ENCODE measurements around the gene CD300H.
"Not testable (repeated sequence)": the region's sequence is repeated elsewhere in the genome, so short reads cannot be mapped to it uniquely, and the experiment has no call there.

Gene CD300H

DNA sequence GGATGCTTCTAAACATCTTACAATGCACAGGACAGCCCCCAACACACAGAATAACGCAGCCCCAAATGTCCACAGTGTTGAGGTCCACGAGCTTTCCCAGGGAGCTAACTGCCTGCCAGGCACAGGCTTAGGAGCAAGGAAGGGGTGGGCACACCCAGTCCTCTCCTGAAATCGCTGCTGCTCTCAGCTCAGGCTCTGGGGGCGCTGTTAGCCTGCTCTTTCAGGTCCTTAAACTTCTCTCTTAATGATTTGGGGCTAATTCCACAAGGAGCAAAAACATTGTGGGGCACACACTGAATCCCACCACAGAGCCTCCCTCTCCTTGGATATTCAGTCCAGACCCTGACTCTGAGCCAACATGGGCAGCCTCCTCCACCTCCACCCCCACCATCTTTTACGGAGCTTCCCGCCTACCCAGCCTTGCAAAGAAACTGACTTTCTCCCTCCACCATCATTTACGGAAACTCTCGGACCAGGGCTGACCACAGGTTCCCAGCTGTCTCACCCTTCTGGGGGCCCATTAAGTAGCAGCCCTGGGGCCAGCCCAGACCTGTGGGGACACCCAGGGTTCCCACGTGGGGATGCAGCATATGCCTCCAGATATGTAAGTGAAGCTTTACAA, 1.1 kb downstream of the CD300H start:
- TF ChIP-seq, protein P1, sequence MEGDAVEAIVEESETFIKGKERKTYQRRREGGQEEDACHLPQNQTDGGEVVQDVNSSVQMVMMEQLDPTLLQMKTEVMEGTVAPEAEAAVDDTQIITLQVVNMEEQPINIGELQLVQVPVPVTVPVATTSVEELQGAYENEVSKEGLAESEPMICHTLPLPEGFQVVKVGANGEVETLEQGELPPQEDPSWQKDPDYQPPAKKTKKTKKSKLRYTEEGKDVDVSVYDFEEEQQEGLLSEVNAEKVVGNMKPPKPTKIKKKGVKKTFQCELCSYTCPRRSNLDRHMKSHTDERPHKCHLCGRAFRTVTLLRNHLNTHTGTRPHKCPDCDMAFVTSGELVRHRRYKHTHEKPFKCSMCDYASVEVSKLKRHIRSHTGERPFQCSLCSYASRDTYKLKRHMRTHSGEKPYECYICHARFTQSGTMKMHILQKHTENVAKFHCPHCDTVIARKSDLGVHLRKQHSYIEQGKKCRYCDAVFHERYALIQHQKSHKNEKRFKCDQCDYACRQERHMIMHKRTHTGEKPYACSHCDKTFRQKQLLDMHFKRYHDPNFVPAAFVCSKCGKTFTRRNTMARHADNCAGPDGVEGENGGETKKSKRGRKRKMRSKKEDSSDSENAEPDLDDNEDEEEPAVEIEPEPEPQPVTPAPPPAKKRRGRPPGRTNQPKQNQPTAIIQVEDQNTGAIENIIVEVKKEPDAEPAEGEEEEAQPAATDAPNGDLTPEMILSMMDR (IDR thresholded peaks at IDR 0.05; ENCODE audit: low read depth, low read length, missing control alignments) = peak; percentile 38
- no peak for DNase-seq (ENCODE audit: extremely low read depth, low read depth)
- H3K4me3 ChIP-seq (replicated peaks; ENCODE audit: low read depth, low read length) = no peak overlapping the region

DNA sequence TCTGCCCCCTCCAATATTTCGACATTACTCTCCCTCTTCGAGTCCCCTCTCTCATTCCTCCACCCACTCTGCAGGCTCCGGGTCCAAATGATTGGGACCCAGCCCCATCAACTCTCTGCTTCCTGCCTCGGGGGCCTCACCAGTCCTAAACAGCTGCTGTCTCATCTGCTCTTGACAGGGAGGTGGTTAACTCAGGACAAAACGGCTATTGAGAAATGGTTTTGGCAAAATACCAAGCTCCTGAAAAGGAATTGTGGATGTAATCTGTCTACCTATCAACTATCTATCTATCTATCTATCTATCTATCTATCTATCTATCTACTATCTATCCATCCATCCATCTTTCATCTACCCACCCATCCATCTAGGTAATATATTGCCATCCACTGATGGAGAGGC, 2.2 kb downstream of the CD300H start:
- TF ChIP-seq, protein P1 (IDR thresholded peaks at IDR 0.05; ENCODE audit: low read depth, low read length, missing control alignments) = no peak
- H3K4me3 ChIP-seq (replicated peaks; ENCODE audit: low read depth, low read length) = no peak overlapping the region
- DNase-seq (ENCODE audit: extremely low read depth, low read depth) = no peak

DNA sequence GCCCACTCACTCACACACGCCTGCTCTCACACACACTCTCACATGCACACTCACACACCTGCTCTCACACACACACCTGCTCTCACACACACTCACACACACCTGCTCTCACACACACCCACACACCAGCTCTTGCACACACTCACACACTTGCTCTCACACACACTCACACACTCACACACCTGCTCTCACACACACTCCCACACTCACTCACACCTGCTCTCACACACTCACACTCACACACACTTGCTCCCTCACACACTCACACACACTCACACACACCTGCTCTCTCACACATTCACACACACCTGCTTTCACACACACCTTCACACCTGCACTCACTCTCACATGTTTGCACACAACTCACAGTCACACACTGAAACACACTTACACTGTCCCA, 4.0 kb downstream of the CD300H start:
- TF ChIP-seq, protein P1 (IDR thresholded peaks at IDR 0.05; ENCODE audit: low read depth, low read length, missing control alignments) = no peak
- no peak overlapping the region for H3K4me3 ChIP-seq (replicated peaks; ENCODE audit: low read depth, low read length)
- DNase-seq (ENCODE audit: extremely low read depth, low read depth) = no peak

DNA sequence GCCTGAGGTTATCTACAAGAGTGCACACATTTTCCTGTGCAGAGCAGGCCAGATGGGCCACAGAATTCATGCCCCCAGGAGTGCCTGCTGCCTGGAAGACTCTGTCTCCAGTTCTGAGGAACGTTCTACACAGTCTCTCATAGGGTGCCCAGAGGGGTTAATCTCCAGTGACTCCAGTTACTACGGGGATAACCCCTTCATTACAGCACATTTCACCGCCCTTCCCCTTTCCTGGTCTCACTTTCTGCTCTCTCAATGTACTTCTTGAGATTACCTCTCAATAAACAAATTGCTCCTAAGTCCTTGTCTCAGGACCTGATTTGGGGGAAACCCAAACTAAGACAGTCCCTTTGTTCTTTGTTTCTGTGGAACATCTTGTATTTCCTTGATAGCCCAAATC, 5.7 kb downstream of the CD300H start:
- TF ChIP-seq, protein P1 (IDR thresholded peaks at IDR 0.05; ENCODE audit: low read depth, low read length, missing control alignments) = no peak
- DNase-seq (ENCODE audit: extremely low read depth, low read depth) = no peak
- no peak overlapping the region for H3K4me3 ChIP-seq (replicated peaks; ENCODE audit: low read depth, low read length)

DNA sequence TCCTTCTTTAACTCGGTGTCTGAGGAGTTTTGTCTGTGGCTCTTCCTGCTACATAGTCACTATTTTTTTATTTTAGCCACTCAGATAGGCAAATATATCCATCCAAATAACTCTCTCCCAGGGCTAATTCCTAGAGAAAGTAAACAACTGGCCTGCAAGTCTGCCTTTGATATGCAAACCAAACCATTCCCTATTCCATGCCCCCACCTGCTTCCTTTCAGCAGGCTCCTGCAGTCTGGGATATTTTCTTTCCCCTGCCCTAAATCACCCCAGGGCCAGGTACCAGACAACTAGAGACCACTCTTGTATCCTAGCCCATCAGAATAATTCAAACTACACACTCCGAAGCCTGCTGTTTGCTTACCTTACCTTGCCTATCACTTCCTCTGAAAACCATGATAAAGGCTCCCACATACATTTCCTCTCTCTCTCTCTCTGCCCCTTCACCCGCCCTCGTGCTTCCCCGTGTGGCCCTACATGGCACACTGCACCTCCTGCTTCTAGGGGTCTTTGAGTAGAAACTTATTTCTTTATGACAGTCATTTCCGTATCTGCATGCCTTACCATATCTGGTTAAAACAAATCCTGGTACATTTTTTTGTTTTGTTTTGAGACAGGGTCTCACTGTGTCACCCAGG, 8.3 kb downstream of the CD300H start:
- no peak for DNase-seq (ENCODE audit: extremely low read depth, low read depth)
- H3K4me3 ChIP-seq (replicated peaks; ENCODE audit: low read depth, low read length) = no peak overlapping the region
- TF ChIP-seq, protein P1 (IDR thresholded peaks at IDR 0.05; ENCODE audit: low read depth, low read length, missing control alignments) = no peak

DNA sequence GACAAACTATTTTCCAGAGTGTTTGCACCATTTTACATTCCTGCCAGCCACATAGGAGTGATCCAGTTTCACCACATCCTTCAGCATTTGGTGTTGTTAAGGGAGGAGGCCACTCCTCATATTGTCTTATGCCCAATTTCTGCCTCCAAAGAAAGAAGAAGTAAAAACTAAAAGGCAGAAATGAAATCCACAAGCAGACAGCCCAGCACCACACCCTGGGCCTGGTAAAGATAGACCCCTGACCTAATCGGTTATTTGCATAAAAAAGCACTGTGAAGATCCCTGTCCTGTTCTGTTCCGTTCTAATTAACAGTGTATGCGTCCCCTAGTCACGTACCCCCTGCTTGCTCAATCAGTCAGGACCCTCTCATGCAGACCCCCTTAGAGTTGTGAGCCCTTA, 8.9 kb downstream of the CD300H start:
- H3K4me3 ChIP-seq (replicated peaks; ENCODE audit: low read depth, low read length); DNase-seq (ENCODE audit: extremely low read depth, low read depth): not testable (repeated sequence)

DNA sequence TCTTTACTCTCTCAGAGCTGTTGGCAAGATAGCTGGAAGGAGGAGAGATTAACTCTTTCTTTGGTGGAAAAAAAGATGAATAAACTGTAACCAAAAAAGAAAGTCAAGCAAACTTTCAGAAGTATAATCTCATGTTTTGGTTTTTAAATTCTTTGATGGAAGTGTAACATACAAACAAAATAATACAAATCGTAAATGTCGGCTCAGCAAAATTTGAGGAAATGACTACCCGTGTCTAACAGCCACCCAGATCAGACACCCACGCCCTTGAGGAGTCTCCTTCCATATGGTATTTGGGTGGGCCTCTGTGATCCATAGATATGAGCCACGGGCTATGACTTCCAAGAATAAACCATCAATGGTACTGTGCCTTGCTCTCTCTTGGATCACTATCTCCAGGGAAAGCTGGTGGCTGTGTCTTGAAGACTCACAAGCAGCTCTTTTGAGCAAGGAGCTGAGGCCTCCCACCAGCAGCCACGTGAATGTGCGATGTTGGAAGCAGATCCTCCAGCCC, 11.8 kb downstream of the CD300H start:
- DNase-seq (ENCODE audit: extremely low read depth, low read depth) = no peak
- TF ChIP-seq, protein P1 (IDR thresholded peaks at IDR 0.05; ENCODE audit: low read depth, low read length, missing control alignments) = no peak
- no peak overlapping the region for H3K4me3 ChIP-seq (replicated peaks; ENCODE audit: low read depth, low read length)

Measured in HFF-Myc (cell line).